K562 (cell line): ENCODE data around the gene HSPA8. TPM values are rescaled to one million over a fixed set of nuclear protein-coding genes. Genes with fewer than 3 reads are reported as not detected.
A peak's percentile ranks its signal among the peaks of the same experiment; 100 is the strongest.

ENCODE experiments used
- CREBBP ChIP-seq: IDR thresholded peaks from one replicate; pipeline ENCODE4 v1.6.1; 2012; ENCODE audit warnings: low read depth, mild to moderate bottlenecking, control low read depth, inconsistent platforms, low read length
- DIDO1 ChIP-seq: fragments of 450-650 bp; IDR thresholded peaks from 2 replicates; pipeline ENCODE4 v1.6.1; 2016; ENCODE audit warnings: low read depth, missing biosample characterization, missing genetic modification characterization
- HDAC1 ChIP-seq, 2 experiments: fragments of 450-650 bp; IDR thresholded peaks; 2 replicates each; pipeline ENCODE4 v1.6.1; 2016 to 2017; ENCODE audit warnings: inconsistent platforms in 1 of 2, mild to moderate bottlenecking in 1 of 2, moderate library complexity in 1 of 2
- KAT7 ChIP-seq: sonication (generic); formaldehyde crosslinking; IDR thresholded peaks from 2 replicates; pipeline ENCODE4 v1.8.0; 2022; ENCODE audit warnings: missing genetic modification reagents, mild to moderate bottlenecking, borderline replicate concordance
- MYC ChIP-seq, 2 experiments: fragments of 250-450 bp in 1 of 2; sonication (Bioruptor Pico) in 1 of 2; IDR thresholded peaks; 2 replicates each; pipeline versions ENCODE4 v1.5.1 to v1.6.1; 2012 to 2021; ENCODE audit warnings: low read depth in 2 of 2, borderline replicate concordance in 1 of 2, improper control_type of control experiment in 1 of 2, low read length in 1 of 2, mild to moderate bottlenecking in 1 of 2, moderate library complexity in 1 of 2
- NFE2L1 ChIP-seq: fragments of 450-650 bp; IDR thresholded peaks from 2 replicates; pipeline ENCODE4 v1.6.1; 2016; ENCODE audit warnings: missing genetic modification characterization, low read depth, mild to moderate bottlenecking, missing compliant biosample characterization, moderate library complexity, borderline replicate concordance
- NR2C1 ChIP-seq, 2 experiments: fragments of 450-650 bp; IDR thresholded peaks; 2 replicates each; pipeline ENCODE4 v1.6.1; 2017; ENCODE audit warnings: mild to moderate bottlenecking in 2 of 2, antibody characterized with exemption in 1 of 2, inconsistent platforms in 1 of 2, missing compliant biosample characterization in 1 of 2, missing genetic modification characterization in 1 of 2
- NR2C2 ChIP-seq, 2 experiments: fragments of 200-800 bp in 1 of 2; sonication (Bioruptor generic) in 1 of 2; sonication (generic) in 1 of 2; formaldehyde crosslinking in 1 of 2; IDR thresholded peaks; 2 replicates each; pipeline versions ENCODE4 v1.6.1 to v1.8.0; 2016 to 2022; ENCODE audit warnings: mild to moderate bottlenecking in 1 of 2, missing compliant biosample characterization in 1 of 2, missing genetic modification characterization in 1 of 2, missing genetic modification reagents in 1 of 2
- POLR2A ChIP-seq: fragments of 450-650 bp; conservative IDR thresholded peaks from 2 replicates; pipeline ENCODE4 v1.6.1; 2016
- TAF9B ChIP-seq: fragments of 450-650 bp; IDR thresholded peaks from 2 replicates; pipeline ENCODE4 v1.6.1; 2018; ENCODE audit warnings: mild to moderate bottlenecking; ENCODE audit not compliant: partially characterized antibody
- TAL1 ChIP-seq: fragments of 450-650 bp; IDR thresholded peaks from 2 replicates; pipeline ENCODE4 v1.6.1; 2016; ENCODE audit warnings: mild to moderate bottlenecking
- ZFX ChIP-seq: sonication (generic); formaldehyde crosslinking; IDR thresholded peaks from 2 replicates; pipeline ENCODE4 v1.8.0; 2022; ENCODE audit warnings: mild to moderate bottlenecking, missing genetic modification reagents, moderate library complexity
- ZNF507 ChIP-seq: conservative IDR thresholded peaks from 2 replicates; pipeline ENCODE4 v1.6.1; 2017; ENCODE audit warnings: missing genetic modification characterization, missing compliant biosample characterization
- ZSCAN32 ChIP-seq: fragments of 450-650 bp; formaldehyde crosslinking; IDR thresholded peaks from 2 replicates; pipeline ENCODE4 v1.4.0; 2020; ENCODE audit warnings: mild to moderate bottlenecking, moderate library complexity
- polyA plus RNA-seq, 8 experiments: library from polyadenylated mRNA; depleted of rRNA in 4 of 8; stranded (reverse) in 5 of 8; unstranded in 3 of 8; fragments of >200 nt; fragmentation: Nextera tagmentation in 2 of 8; fragmentation: Illumina TruSeq in 1 of 8; extraction: Ambion mirVana in 2 of 8; extraction: Trizol in 1 of 8; gene quantifications; 2 replicates each; pipeline versions ENCODE4 v1.2.1 to v1.2.3, GENCODE V29; 2011 to 2014; ENCODE audit warnings: inconsistent platforms in 1 of 8, missing spikeins in 1 of 8
- total RNA-seq, 7 experiments: library from RNA; depleted of rRNA in 6 of 7; stranded (reverse); fragments of >200 nt in 6 of 7; fragmentation: Illumina TruSeq in 2 of 7; extraction: Trizol in 2 of 7; gene quantifications; 2 replicates each; pipeline versions ENCODE4 v1.2.1 to v1.2.3, GENCODE V29; 2011 to 2021; ENCODE audit warnings: low replicate concordance in 1 of 7
- TF ChIP-seq, protein P1 (sequence below): fragments of 450-650 bp; formaldehyde crosslinking; IDR thresholded peaks from 2 replicates; pipeline ENCODE4 v1.4.0; 2022; ENCODE audit warnings: missing genetic modification characterization
- TF ChIP-seq, protein P2 (sequence below): fragments of 450-650 bp; formaldehyde crosslinking; IDR thresholded peaks from 2 replicates; pipeline ENCODE4 v1.4.0; 2020; ENCODE audit warnings: mild to moderate bottlenecking, moderate library complexity
- TF ChIP-seq, protein P3 (sequence below): fragments of 450-650 bp; IDR thresholded peaks from 2 replicates; pipeline ENCODE4 v1.6.1; 2018; ENCODE audit warnings: mild to moderate bottlenecking, low read depth; ENCODE audit not compliant: partially characterized antibody
- TF ChIP-seq, protein P4 (sequence below): fragments of 450-650 bp; IDR thresholded peaks from 2 replicates; pipeline ENCODE4 v1.6.1; 2014; ENCODE audit warnings: low read depth, mild to moderate bottlenecking, moderate library complexity, borderline replicate concordance

Gene HSPA8
- total and polyA plus RNA-seq, 9 of the 15 experiments (the other 6 are each of a cell fraction or from before 2014, with no cell fraction given), result 1,250 to 3,966 (median 2,773) TPM

DNA sequence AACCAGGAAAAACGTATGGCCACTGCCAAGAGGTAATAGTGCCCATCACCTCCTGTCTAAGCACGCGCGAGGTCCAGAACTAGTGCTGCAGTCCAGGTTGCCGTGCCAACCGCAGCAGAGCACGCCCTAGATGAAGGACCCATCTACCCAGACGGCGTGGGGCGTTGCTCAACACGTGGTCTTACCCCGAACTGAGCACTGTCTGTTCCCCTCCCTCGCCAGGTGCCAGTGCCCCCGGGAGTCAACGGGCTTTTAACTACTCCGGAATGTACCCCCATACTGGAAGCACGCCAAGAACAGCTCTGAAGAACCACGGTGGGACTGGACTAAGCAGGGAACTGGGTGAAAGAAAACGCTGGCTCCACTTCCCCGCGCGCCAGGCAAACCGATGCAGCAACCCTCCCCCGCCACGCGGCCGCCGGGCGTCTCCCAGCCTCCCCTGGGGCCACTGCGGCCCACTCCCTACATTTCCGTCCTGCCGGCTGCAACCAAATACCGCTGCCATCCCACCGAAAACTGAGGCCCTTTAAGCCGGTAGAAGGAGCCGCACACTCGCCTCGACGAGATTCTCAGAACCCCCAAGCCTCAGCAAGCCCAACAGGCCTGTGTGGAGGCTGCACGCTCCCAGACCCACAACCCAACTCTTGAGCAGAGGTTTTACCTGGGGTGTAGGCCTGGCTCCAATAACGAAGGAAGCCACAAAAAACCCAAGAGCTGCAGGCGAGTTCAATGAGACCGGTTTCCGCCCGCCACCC lies at the start of gene HSPA8 (continued):
- TF ChIP-seq MYC (IDR thresholded peaks at IDR 0.05; ENCODE audit: low read depth, low read length) (no peak; the same call in 1 of the 2 replicates), MYC (CRISPR knock-in tag; IDR thresholded peaks at IDR 0.05; ENCODE audit: borderline replicate concordance, low read depth) (peak; percentile 81; the same call in 1 of the 2 replicates), ZFX (CRISPR knock-in tag) (peak; percentile 60), NR2C1 (IDR thresholded peaks at IDR 0.05) (no peak), NR2C1 (tag; IDR thresholded peaks at IDR 0.05) (no peak), KAT7 (CRISPR knock-in tag) (no peak), HDAC1 (IDR thresholded peaks at IDR 0.05) (peak; percentile 20 to 71; a peak in 2 of 4 replicates), CREBBP (no peak), ZNF507 (no peak), POLR2A (peak; percentile 99), NR2C2 (CRISPR knock-in tag; IDR thresholded peaks at IDR 0.05) (no peak), NR2C2 (tag; IDR thresholded peaks at IDR 0.05) (no peak), TAL1 (no peak), NFE2L1 (tag) (no peak), DIDO1 (tag) (no peak), ZSCAN32 (CRISPR knock-in tag) (no peak), TAF9B (peak; percentile 65)
- TF ChIP-seq, protein P1, sequence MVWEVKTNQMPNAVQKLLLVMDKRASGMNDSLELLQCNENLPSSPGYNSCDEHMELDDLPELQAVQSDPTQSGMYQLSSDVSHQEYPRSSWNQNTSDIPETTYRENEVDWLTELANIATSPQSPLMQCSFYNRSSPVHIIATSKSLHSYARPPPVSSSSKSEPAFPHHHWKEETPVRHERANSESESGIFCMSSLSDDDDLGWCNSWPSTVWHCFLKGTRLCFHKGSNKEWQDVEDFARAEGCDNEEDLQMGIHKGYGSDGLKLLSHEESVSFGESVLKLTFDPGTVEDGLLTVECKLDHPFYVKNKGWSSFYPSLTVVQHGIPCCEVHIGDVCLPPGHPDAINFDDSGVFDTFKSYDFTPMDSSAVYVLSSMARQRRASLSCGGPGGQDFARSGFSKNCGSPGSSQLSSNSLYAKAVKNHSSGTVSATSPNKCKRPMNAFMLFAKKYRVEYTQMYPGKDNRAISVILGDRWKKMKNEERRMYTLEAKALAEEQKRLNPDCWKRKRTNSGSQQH (CRISPR knock-in tag), result no peak
- TF ChIP-seq, protein P2, sequence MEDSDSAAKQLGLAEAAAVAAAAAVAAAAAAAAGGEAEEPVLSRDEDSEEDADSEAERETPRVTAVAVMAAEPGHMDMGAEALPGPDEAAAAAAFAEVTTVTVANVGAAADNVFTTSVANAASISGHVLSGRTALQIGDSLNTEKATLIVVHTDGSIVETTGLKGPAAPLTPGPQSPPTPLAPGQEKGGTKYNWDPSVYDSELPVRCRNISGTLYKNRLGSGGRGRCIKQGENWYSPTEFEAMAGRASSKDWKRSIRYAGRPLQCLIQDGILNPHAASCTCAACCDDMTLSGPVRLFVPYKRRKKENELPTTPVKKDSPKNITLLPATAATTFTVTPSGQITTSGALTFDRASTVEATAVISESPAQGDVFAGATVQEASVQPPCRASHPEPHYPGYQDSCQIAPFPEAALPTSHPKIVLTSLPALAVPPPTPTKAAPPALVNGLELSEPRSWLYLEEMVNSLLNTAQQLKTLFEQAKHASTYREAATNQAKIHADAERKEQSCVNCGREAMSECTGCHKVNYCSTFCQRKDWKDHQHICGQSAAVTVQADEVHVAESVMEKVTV, result no peak
- TF ChIP-seq, protein P3, sequence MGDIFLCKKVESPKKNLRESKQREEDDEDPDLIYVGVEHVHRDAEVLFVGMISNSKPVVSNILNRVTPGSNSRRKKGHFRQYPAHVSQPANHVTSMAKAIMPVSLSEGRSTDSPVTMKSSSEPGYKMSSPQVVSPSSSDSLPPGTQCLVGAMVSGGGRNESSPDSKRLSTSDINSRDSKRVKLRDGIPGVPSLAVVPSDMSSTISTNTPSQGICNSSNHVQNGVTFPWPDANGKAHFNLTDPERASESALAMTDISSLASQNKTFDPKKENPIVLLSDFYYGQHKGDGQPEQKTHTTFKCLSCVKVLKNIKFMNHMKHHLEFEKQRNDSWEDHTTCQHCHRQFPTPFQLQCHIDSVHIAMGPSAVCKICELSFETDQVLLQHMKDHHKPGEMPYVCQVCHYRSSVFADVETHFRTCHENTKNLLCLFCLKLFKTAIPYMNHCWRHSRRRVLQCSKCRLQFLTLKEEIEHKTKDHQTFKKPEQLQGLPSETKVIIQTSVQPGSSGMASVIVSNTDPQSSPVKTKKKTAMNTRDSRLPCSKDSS, result no peak
- TF ChIP-seq, protein P4, sequence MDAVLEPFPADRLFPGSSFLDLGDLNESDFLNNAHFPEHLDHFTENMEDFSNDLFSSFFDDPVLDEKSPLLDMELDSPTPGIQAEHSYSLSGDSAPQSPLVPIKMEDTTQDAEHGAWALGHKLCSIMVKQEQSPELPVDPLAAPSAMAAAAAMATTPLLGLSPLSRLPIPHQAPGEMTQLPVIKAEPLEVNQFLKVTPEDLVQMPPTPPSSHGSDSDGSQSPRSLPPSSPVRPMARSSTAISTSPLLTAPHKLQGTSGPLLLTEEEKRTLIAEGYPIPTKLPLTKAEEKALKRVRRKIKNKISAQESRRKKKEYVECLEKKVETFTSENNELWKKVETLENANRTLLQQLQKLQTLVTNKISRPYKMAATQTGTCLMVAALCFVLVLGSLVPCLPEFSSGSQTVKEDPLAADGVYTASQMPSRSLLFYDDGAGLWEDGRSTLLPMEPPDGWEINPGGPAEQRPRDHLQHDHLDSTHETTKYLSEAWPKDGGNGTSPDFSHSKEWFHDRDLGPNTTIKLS, result 0 out of 2 replicates have a peak, but pooled peaks have one; percentile 21
